HepG2 (cell line): ENCODE data around the gene WTAP. TPM values are rescaled to one million over a fixed set of nuclear protein-coding genes. Genes with fewer than 3 reads are reported as not detected.

Experiments
- BRF2 ChIP-seq: sonication (generic); formaldehyde crosslinking; IDR thresholded peaks from 2 replicates; pipeline ENCODE4 v1.8.1; 2022; ENCODE audit warnings: mild to moderate bottlenecking, missing genetic modification reagents
- CREM ChIP-seq, 2 experiments: sonication (generic) in 1 of 2; formaldehyde crosslinking in 1 of 2; IDR thresholded peaks; 2 replicates each; pipeline versions ENCODE4 v1.4.0 to v1.6.1; 2016 to 2020; ENCODE audit warnings: antibody characterized with exemption in 1 of 2, mild to moderate bottlenecking in 1 of 2, missing genetic modification reagents in 1 of 2
- ZC3H13 ChIP-seq: sonication (generic); formaldehyde crosslinking; IDR thresholded peaks from 2 replicates; pipeline ENCODE4 v1.8.1; 2023; ENCODE audit warnings: mild to moderate bottlenecking, missing genetic modification reagents, moderate library complexity
- ZNF576 ChIP-seq: sonication (generic); formaldehyde crosslinking; IDR thresholded peaks from 2 replicates; pipeline ENCODE4 v1.4.0; 2020; ENCODE audit warnings: mild to moderate bottlenecking, missing genetic modification reagents
- ZNF629 ChIP-seq: sonication (generic); formaldehyde crosslinking; conservative IDR thresholded peaks from 2 replicates; pipeline ENCODE4 v1.5.0; 2020; ENCODE audit warnings: missing genetic modification reagents
- polyA plus RNA-seq, 8 experiments: library from polyadenylated mRNA; depleted of rRNA in 3 of 8; stranded (reverse) in 7 of 8; unstranded in 1 of 8; fragments of >200 nt; fragmentation: Illumina TruSeq in 4 of 8; extraction: Trizol in 4 of 8; gene quantifications; 2 replicates each; pipeline versions ENCODE4 v1.2.1 to v1.2.3, GENCODE V29; 2011 to 2016; ENCODE audit warnings: low read depth in 4 of 8, missing spikeins in 1 of 8, mixed read lengths in 1 of 8; ENCODE audit not compliant: insufficient read depth in 1 of 8
- total RNA-seq, 5 experiments: library from RNA; depleted of rRNA; stranded (reverse); fragments of >200 nt; fragmentation: Illumina TruSeq; extraction: Trizol; gene quantifications; 2 replicates each; pipeline ENCODE4 v1.2.3, GENCODE V29; 2016; ENCODE audit warnings: low read depth in 1 of 5
- TF ChIP-seq, protein P1 (sequence below): sonication (generic); formaldehyde crosslinking; conservative IDR thresholded peaks from 2 replicates; pipeline ENCODE4 v1.4.0; 2020; ENCODE audit warnings: missing genetic modification reagents

Gene WTAP
- total and polyA plus RNA-seq, 2 of the 13 experiments (the other 11 are each of a cell fraction or from before 2014, with no cell fraction given), result 31.6 to 167 TPM

- peak; percentile 18; the same call in 1 of the 2 replicates for TF ChIP-seq ZNF576
- TF ChIP-seq ZC3H13, result peak; percentile 76; the same call in 1 of the 2 replicates
- TF ChIP-seq BRF2, result 0 out of 2 replicates have a peak, but pooled peaks have one; percentile 16
- TF ChIP-seq, protein P1, sequence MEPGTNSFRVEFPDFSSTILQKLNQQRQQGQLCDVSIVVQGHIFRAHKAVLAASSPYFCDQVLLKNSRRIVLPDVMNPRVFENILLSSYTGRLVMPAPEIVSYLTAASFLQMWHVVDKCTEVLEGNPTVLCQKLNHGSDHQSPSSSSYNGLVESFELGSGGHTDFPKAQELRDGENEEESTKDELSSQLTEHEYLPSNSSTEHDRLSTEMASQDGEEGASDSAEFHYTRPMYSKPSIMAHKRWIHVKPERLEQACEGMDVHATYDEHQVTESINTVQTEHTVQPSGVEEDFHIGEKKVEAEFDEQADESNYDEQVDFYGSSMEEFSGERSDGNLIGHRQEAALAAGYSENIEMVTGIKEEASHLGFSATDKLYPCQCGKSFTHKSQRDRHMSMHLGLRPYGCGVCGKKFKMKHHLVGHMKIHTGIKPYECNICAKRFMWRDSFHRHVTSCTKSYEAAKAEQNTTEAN, result no peak
- TF ChIP-seq ZNF629 (CRISPR knock-in tag), result no peak
- TF ChIP-seq CREM (IDR thresholded peaks at IDR 0.05), result peak; percentile 85
- TF ChIP-seq CREM (CRISPR knock-in tag; IDR thresholded peaks at IDR 0.05), result no peak
Measured at GRCh38 chr6:159789377-159790148, 62.3 kb downstream of the WTAP start, which contains the start of gene TCP1 (continued).
